GM20000 (cell line): ENCODE data around the gene ZNF23.

Source experiments
- DNase-seq: peaks from one replicate; pipeline ENCODE4 v3.0.0; 2012; ENCODE audit warnings: low spot score
- TF ChIP-seq, protein P1 (sequence below): IDR thresholded peaks from 2 replicates; pipeline ENCODE4 v1.5.1; 2012; ENCODE audit warnings: mild to moderate bottlenecking, control low read depth; ENCODE audit errors: extremely low read depth, missing control alignments

Gene ZNF23

DNA sequence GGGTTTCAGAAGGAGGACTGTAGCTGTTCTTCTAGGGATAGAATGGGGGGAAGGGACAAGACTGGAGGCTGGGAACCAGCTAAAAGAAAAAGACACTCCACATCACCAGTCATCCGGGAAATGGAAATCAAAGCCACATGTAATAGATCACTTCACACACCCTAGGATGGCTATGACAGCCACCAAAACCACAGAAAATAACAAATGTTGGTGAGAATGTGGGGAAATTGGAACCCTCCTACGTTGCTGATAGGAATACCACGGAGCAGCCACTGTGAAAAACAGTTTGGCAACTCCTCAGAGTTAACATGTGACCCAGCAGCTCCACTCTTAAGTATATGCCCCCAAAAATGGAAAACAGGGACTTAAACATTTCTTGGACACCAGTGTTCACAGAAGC, 22.5 kb downstream of the ZNF23 start:
- TF ChIP-seq, protein P1, sequence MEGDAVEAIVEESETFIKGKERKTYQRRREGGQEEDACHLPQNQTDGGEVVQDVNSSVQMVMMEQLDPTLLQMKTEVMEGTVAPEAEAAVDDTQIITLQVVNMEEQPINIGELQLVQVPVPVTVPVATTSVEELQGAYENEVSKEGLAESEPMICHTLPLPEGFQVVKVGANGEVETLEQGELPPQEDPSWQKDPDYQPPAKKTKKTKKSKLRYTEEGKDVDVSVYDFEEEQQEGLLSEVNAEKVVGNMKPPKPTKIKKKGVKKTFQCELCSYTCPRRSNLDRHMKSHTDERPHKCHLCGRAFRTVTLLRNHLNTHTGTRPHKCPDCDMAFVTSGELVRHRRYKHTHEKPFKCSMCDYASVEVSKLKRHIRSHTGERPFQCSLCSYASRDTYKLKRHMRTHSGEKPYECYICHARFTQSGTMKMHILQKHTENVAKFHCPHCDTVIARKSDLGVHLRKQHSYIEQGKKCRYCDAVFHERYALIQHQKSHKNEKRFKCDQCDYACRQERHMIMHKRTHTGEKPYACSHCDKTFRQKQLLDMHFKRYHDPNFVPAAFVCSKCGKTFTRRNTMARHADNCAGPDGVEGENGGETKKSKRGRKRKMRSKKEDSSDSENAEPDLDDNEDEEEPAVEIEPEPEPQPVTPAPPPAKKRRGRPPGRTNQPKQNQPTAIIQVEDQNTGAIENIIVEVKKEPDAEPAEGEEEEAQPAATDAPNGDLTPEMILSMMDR: no peak
- no peak for DNase-seq

DNA sequence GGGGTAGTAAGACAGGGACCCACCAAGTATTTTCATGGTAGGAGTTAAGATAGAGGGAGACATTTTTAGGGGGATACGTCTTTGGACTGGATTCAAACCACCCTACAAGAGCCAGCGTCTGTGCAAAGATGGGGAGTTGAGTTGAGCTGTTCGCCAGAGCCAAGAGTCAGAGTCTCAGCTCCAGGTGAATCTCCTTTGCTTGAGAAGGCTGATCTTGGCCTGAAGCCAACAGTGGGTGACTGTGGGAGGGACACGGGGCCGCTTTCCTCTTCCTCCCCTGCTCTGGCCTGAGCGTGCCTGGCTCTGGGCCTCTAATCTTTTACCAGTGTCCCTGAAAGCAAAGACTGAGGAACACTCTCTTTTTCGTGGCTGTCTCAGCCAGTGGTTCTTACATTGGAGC, 25.6 kb downstream of the ZNF23 start:
- TF ChIP-seq, protein P1: no peak
- no peak for DNase-seq

DNA sequence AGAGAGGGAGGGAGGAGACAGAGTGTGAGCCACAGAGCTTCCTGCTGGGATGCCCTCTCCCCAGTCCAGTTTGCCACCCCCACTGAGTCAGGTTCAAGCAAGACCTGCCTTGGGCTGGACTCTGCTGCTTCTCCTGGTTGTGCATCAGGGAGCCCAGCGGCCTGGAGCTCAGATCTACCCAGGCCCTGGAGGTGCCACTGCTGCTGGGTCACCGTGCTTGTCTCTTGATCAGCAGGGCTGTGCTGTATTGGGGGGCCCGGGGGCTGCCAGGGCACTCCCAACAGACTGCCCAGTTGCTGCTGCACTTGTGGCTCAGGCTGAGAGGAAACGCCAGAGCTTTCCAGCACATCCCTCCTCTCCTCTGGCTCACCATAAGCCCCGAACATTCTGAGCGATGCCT, 29.1 kb downstream of the ZNF23 start:
- TF ChIP-seq, protein P1: no peak
- DNase-seq: no peak

DNA sequence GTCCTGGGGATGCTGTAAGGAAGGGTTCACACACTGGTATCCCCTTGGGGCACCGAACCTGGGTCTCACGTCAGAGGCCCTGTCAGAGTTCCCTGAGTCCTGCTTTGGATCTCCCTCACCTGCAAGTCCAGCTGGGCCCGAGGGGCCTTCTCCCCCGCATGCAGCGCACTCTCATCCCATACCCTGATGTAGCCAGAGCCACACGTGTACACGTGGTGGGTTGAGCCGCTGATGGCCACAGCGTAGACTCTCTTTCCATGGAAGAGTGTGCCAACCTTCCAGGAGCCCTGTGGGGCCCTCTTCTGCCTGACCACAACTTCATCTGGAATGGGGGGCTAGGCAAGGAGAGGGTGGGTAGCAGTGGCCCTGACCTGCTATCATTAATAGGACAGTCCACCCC, 30.1 kb downstream of the ZNF23 start:
- no peak for DNase-seq
- TF ChIP-seq, protein P1: no peak

DNA sequence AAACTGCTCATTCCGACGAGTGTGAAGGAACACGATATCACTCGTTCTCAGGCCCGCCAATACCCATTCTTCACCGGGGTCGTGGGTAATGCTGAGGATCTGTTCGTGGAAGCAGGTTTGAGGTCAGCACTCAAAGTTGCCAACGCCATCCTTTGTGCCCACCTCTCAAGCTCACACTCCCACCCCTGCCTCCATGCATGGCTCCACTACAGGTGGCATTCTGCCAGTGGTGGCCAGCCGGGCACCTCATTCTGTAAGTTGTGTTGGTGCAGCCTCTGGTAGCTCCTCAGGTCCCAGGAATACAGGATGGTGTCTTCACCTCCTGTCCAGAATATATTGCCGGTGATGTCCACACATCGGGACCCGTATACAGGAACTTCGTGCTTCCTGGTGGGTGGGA, 30.9 kb downstream of the ZNF23 start:
- DNase-seq: no peak
- TF ChIP-seq, protein P1: no peak

DNA sequence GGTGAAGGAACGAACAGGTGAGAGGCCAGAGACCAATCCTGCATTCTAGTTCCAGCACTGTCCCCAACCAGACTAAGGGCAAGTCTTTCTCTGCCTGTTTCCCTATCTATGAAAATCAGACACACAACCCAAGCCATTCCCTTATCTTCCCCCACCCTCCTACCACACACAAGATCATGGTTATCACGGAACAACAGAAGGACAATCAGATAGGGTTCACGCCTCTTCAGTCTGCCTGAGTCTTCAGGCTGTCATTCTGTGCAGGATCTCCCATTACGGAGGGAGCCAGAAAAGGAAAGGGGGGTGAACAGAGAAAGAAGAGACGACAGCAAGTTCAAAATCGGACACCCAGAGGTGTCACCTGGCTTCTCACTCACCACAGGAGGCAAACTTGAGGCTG, 31.3 kb downstream of the ZNF23 start:
- DNase-seq: no peak
- TF ChIP-seq, protein P1: no peak

DNA sequence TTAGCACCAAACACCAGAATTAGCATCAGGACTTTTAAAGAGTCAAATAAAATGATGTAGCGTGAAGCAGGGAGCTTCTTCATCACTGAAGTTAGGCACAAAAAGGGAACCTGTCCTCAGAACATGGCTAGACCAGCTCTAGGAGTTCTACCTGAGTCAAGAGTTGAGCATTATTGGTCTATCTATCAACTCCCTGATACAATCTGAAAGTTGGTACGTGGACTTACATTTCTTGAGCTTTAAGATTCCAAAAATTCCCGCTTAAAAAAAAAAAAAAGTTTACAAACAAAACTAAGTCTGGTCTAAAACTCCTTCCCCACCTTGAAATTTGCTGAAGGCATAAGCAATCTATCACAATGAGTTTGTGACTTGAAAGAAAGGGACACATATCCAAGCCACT, 32.5 kb downstream of the ZNF23 start:
- TF ChIP-seq, protein P1: no peak
- no peak for DNase-seq
